HL-60/S4 treated with phorbol 12-myristate 13-acetate at 8.2 ng/mL for 4 days and 3 days (cell line): ENCODE results near the gene MACF1.

Experiments used
- in situ Hi-C: fragments of 300-500 bp; cut with MboI; formaldehyde crosslinking; loops from 2 replicates; pipeline ENCODE4 v1.15.0; 2022; ENCODE audit warnings: low sequenced_read_pairs

The MACF1 gene

DNA sequence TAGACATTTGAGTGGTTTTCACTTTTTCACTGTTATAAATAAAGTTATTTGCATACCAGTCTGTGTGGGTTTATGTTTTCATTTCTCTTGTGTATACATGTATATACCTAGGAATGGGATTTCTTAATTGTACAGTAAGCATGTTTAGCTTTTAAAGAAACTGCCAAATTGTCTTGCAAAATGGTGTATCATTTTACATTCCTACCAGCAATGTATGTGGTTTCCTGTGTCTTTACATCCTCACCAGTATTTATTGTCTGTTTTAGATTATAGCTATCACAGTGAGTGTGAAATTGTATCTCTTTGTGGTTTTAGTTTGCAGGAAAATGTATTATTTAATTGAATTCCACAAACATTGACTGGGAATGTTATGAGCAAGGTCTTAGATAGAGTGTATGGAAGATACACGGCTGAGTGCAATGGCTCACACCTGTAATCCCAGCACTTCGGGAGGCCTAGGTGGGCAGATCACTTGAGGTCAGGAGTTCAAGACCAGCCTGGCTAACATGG, 57.3 kb downstream of the MACF1 start:
- in situ Hi-C loops: loop anchor here (10.0 kb wide), 1 partner anchor 157 kb away; no protein-coding TSS in a partner anchor

DNA sequence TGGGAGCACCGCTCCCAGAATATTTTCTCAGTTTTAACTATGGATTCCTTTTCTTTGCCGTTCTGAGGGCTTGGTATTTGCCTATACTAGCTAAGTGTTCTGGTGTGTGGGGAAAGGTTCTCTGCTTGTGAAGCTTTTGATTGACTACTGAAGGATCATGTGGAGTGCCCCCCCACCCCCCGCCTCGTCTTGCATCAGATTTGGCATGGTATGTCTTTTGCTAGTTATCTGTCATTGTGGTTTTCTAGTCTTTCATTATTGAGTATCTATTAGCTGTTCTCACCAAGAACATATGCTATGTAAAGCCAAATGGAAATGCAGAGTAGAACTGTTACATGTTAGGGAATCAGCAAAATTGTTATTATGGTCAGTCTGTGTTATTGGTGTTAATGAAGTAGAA, 58.3 kb downstream of the MACF1 start:
- in situ Hi-C loops: loop anchor here (10.0 kb wide), 1 partner anchor 158 kb away; no protein-coding TSS in a partner anchor

GRCh38 chr1:39266269-39266668, 61.8 kb downstream of the MACF1 start:
- in situ Hi-C loops: loop anchor here (10.0 kb wide), 1 partner anchor 161 kb away; no protein-coding TSS in a partner anchor

- in situ Hi-C loops: loop anchor here (10.0 kb wide), 1 partner anchor 162 kb away; no protein-coding TSS in a partner anchor
Observed at GRCh38 chr1:39266792-39267191, 62.3 kb downstream of the MACF1 start.

- in situ Hi-C loops: loop anchor here (10.0 kb wide), 1 partner anchor 163 kb away; no protein-coding TSS in a partner anchor
Observed at GRCh38 chr1:39268112-39268581, 63.7 kb downstream of the MACF1 start.

DNA sequence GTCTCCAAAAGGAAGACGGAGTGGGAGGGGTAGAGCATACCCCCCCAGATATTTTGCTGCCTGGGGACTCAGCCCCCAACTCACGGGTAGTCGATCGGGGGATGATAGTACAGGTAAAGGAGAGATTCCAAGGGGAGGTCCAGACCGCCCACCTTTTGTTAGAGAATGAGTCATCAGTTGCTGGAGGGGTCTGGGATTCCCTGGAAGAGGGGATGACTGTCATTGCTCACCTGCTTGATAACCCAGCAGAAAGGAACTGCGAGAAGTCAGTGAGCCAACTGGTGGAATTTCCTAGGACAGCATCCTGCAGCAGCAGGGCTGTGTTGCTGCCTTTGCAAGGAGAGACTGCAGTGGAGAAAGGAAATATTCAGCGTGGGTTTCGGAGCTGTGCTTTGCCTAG, 64.4 kb downstream of the MACF1 start:
- in situ Hi-C loops: loop anchor here (10.0 kb wide), 1 partner anchor 164 kb away; no protein-coding TSS in a partner anchor

GRCh38 chr1:39269349-39269748, 64.9 kb downstream of the MACF1 start:
- in situ Hi-C loops: loop anchor here (10.0 kb wide), 1 partner anchor 165 kb away; no protein-coding TSS in a partner anchor

- in situ Hi-C loops: loop anchor here (10.0 kb wide), 1 partner anchor 165 kb away; no protein-coding TSS in a partner anchor
Observed at GRCh38 chr1:39269791-39270342, 65.4 kb downstream of the MACF1 start.

DNA sequence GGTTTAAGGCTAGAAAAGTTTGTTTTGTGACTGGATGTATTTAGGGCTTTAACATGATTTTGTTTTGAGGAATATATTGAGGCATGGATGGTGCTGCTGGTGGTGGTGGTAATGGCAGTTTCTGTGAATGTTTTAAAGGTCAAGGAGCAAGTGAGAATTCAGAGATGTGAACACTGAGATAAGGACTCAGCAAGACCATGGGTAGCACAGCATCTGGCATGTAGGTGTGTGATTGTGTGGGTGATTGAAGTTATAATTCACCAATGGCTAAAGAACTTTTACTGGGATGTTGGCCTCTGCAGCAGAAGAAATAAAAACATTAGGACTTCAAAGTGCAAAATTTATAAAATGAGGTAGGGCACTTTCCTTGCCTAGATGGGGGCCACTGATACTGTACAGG, 65.9 kb downstream of the MACF1 start:
- in situ Hi-C loops: no loop called here

DNA sequence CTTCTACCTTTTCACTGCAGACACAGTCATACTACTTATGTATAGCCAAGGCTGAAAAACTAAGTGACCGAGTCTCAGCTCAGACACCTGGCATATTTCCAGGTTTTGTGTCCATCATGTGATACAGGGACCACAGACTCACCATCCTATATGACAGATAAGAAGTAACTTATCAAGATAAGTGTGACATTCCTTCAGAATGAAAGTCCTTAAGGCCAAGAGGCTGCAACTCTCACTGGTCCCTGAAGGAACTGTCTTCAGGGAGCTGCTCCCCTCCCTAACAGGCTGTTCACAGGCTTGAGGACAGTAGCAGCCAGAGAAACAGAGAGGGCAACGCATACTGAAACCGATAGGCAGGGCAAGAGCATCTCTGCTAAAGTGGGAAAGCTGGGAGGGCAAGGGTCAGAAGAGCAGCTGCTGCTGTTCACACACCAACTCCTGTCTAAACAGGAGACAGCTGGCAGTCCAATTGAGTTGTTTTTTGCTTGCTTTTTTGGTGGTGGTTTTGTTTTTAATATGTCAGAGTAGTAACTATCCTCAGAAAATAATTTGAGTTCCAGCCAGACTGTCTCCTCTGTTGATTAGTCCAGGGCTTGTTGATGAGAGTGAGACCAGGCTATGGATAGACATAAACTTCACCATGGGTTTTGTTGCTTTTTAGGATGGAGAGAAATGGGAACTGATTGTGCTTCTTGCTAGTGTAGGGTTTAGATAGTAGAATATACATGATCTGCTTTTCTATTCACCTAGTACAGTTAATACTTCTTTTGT, 67.7 kb downstream of the MACF1 start:
- in situ Hi-C loops: no loop called here

DNA sequence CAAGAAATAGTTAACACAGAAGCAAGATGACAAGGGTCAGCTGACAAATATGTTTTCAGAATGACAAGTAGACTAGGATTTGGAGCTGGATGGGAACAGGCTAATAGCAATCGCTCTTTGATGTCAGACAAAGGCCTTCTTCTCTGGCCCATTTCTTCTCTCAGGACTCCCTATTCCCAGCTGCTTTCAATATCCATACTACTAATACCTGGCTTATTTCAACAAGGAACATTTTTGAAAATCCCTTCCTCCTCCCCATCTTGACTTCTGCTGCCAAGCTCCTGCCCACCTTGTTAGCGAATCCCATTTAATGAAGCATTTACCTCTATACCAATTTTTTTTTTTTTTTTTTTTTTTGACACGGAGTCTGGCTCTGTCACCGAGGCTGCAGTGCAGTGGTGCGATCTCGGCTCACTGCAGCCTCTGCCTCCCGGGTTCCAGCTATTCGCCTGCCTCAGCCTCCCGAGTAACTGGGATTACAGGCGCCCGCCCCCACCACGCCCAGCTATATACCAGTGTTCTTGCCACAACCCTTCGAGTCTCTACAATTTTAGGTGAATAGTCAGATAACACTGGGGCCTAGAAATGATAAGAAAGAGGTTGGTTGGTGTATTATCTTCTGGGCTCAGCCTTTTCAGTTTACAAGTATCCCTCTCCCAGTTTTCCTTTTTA, 68.4 kb downstream of the MACF1 start:
- in situ Hi-C loops: no loop called here

- in situ Hi-C loops: no loop called here
Observed at GRCh38 chr1:39275836-39276507, 71.5 kb downstream of the MACF1 start.

DNA sequence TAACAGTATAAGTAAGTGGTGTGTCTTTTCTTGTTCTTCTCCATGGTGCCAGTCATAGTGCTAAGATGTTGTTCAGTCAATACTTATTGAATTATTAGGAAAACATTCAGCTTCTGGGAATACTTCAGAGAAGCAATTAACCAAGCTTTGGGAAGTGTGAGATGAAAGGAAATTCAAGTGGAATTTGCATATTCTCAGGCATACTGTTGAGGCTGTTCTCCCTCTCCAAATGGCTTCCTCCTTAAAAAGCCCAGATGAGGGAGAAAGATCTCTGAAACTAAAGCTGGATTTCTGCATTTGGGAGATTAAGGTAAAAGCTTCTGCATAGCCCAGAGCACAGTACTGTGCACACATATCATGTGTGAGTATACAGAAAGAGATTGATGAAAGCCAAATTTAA, 73.4 kb downstream of the MACF1 start:
- in situ Hi-C loops: no loop called here

DNA sequence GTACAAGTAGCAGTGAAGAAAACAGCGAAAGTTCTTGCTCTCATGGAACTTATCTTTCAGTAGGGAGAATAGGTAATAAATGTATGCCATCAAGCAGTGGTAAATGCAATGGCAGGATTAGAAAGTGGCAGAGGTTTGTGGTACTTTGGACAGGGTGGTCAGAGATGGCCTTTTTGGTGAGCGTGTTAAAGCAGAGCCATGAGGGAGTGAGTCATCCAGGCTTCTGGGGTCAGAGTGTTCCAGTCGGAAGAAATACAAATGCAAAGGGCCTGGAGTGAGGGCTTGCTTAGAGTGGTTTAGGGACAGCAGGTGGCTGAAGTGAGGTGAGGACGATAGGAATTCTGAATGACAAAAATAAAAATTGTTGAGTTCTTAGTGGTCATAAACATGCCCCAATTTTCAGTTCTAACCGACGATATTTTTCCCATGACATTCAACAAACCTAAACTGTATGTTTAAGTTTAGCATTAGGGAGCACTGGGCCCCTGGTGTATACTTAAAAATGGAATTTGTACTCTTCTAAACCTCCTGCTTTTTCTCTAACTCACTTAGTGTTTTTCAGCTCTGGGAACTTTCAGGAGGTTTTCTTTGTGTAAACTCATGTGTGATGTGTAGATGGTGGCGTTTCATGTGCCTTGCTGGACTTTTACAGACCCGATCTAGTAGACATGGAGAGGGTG, 78.2 kb downstream of the MACF1 start:
- in situ Hi-C loops: no loop called here

DNA sequence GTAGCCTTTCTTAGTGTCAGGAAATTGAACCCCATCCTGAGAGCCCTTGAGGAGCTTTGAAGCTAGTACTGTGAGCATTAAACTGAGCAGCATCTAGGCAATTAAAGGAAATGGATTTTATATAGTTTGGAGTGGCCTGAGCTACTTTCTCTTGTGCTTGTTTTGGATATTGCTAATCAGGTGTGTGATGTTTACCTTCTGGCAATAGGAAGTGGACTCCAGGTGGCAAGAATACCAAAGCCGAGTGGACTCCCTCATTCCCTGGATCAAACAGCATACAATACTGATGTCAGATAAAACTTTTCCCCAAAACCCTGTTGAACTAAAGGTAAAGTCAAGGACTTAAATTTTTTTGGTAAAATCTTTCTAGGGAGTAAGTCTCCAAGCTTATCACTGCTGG, 79.4 kb downstream of the MACF1 start:
- in situ Hi-C loops: no loop called here

DNA sequence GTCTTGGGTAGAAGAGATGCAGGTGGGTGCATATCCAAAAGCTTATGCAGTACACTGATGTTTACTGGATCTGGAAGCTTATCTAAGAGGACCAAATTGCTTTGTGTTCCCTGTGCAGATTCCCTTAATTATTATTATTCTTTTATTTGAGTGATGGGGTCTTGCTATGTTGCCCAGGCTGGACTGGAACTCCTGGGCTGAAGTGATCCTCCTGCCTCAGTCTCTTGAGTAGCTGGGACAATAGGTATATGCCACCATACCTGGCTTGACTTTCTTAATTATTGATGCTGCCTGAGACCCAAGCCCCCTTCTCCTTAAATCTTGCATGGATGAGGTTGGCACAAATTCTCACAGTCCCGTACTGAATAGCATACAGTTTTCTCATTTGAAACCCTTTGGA, 83.0 kb downstream of the MACF1 start:
- in situ Hi-C loops: no loop called here

- in situ Hi-C loops: no loop called here
Observed at GRCh38 chr1:39288735-39289465, 84.4 kb downstream of the MACF1 start.

- in situ Hi-C loops: no loop called here
Observed at GRCh38 chr1:39292401-39292800, 87.9 kb downstream of the MACF1 start.

- in situ Hi-C loops: no loop called here
Observed at GRCh38 chr1:39293375-39294070, 89.0 kb downstream of the MACF1 start.
